Activated naive CD8-positive, alpha-beta T cell treated with anti-CD3 and anti-CD28 coated beads, Interleukin-2, amount 50 U/mL, for 16 hours (primary cell): ENCODE data around the gene RILPL2.
"Not testable (repeated sequence)": the region's sequence is repeated elsewhere in the genome, so short reads cannot be mapped to it uniquely, and the experiment has no call there.

Source experiments
- DNase-seq: peaks from one replicate; pipeline ENCODE4 v3.0.0-alpha.2; 2020; ENCODE audit warnings: low read depth, low spot score

Gene RILPL2

DNA sequence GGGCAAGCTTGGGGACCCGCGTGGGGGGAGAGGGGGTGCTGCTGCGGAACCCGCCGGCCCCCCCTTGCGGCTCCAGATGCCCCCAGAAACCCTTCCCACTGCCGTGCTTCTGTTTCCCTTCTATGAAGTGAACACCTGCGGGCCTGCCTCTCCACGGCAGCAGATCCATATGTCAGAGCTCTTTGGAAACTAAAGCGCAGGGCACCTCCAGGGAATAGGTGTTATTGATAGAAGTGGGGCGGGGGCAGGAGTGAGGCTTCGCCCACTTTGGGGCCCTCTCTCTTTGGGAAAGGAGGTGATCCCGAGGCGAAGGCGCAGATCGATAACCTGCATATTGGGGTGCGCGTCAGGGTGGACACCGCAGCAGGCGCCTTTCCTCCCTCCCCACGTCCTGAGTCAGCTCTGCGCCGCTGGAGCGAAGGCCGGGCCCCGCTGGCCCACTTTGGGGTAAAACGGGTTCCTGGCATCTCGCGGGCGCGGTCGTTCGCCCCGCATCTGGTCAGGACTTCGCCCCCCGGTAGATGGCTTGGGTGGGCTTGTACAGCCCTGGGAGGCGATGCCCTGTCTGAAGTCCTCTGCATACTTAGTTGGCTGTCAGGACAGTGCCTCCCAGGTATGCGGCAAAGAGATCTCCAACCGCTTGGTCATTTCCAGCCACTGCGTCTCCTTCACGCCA lies 52.0 kb downstream of the RILPL2 start:
- DNase-seq, result no peak

DNA sequence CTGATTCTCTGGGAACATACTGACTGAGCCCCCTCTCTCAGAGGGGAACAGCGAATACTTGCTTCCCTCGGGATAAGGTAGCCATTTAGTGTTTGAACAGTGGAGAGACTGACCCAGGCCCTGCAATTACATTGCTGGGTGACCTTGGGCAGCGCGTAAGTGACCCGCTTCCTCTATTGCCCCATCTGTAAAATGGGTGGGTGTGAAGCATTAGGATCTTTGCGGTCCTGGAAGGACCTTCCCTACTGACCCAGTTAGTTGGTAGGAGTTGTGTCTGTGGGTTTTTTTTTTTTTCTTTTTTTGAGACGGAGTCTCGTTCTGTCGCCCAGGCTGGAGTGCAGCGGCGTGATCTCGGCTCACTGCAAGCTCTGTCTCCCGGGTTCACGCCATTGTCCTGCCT lies 53.8 kb downstream of the RILPL2 start:
- DNase-seq, result no peak

DNA sequence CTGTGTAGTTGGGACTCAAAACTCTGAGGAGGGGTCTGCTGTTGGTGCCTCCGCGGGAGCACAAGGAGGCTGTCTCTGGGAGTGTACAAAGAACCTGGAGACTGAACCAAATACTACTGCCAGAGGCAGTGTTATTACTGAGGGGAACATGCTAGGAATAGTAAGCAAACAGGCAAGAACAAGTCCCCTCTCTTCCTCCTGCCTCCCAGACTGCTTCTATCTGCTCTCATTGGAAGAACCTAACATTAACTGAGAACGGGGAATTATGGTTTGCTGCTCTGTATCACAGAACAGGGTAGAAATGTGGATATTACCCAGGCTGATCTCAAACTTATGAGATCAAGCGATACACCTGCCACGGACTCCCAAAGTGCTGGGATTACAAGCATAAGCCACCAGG lies 57.1 kb downstream of the RILPL2 start:
- DNase-seq, result no peak

DNA sequence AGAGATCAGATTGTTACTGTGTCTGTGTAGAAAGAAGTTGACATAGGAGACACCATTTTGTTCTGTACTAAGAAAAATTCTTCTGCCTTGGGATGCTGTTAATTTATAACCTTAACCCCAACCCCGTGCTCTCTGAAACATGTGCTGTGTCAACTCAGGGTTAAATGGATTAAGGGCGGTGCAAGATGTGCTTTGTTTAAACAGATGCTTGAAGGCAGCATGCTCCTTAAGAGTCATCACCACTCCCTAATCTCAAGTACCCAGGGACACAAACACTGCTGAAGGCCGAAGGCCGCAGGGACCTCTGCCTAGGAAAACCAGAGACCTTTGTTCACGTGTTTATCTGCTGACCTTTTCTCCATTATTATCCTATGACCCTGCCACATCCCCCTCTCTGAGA lies 64.1 kb downstream of the RILPL2 start:
- not testable (repeated sequence) for DNase-seq

DNA sequence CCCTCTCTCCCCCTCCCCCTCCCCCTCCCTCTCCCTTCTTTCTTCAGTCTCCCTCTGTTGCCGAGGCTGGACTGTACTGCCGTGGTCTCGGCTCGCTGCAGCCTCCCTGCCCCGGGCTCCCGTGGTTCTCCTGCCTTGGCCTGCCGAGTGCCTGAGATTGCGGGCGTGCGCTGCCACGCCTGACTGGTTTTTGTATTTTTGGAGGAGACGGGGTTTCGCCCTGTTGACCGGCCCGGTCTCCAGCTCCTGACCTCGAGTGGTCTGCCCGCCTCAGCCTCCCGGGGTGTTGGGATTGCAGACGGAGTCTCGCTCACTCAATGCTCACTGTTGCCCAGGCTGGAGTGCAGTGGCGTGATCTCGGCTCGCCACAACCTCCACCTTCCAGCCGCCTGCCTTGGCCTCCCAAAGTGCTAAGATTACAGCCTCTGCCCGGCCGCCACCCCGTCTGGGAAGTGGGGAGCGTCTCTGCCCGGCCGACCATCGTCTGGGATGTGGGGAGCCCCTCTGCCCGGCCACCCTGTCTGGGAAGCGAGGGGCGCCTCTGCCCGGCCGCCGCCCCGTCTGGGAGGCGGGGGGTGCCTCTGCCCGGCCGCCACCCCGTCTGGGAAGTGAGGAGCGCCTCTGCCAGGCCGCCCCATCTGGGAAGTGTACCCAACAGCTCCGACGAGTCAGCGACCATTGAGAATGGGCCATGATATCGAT lies 64.7 kb downstream of the RILPL2 start:
- not testable (repeated sequence) for DNase-seq

DNA sequence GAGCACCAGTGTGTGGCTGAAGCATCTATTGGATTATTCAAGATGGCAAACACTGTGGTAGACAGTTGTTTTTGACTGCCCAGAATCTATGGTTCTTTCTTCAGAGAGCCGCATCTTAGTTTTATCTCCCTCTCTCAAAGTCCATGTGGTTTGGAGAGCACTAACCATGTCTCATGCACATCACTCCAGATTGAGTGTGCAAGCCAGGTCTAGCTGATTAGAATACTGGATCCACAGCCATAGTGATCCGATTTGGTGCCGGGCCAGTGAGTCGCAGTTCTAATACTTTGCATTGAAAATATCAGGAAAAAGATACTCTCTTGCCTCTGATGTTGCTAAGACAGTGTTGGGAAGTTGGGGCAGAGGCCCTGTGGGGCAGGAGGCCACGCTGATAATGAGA lies 67.3 kb downstream of the RILPL2 start:
- DNase-seq, result no peak

DNA sequence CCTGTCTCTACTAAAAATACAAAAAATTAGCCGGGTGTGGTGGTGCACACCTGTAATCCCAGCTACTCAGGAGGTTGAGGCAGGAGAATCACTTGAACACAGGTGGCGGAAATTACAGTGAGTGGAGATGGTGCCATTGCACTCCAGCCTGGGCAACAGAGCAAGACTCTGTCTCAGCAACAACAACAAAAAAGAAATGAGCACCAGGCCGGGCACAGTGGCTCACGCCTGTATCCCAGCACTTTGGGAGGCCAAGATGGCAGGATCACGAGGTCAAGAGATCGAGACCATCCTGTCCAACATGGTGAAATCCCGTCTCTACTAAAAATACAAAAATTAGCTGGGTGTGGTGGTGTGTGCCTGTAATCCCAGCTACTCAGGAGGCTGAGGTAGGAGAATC lies 68.1 kb downstream of the RILPL2 start:
- not testable (repeated sequence) for DNase-seq

DNA sequence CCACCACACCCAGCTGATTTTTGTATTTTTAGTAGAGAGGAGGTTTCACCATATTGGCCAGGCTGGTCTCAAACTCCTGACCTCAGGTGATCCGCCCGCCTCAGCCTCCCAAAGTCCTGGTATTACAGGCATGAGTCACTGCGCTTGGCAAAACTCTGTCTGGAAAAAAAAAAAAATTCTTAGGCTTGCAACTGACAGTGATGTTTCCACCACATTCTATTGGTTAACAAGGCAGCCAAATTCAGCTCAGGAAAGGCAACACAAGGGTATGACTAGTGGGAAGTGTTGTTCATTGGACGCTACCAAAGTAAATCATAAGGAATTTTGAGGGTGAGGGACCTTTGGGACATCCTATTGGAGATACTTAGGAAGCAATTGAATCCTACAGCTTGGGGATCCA lies 69.0 kb downstream of the RILPL2 start:
- DNase-seq, result no peak
